HCT116 (cell line): ENCODE measurements around the gene SPTLC1. TPM values are rescaled to one million over a fixed set of nuclear protein-coding genes. Genes with fewer than 3 reads are reported as not detected.

ENCODE experiments used
- ATAC-seq: fragments of 200-7000 bp; cut with Tn5 transposase; 2 replicates; pipeline ENCODE4 v1.9.1; 2020; ENCODE audit warnings: mild to moderate bottlenecking, moderate library complexity
- BruUV-seq: library from RNA; stranded (reverse); fragments of 400-500 nt; replicated peaks from 2 replicates; lab custom pipeline; 2021; lab: Mats Ljungman, UMichigan
- CTCF ChIA-PET: fragments of 300-600 bp; sonication (Branson Sonifier 250); formaldehyde crosslinking; loops from one replicate; lab custom pipeline; 2021; ENCODE audit warnings: antibody characterized with exemption; lab: Charles Lee
- POLR2A ChIA-PET: fragments of 300-600, 350-600 bp; sonication (Branson Sonifier 250); formaldehyde crosslinking; loops from one replicate; lab custom pipeline; 2021; ENCODE audit warnings: antibody characterized with exemption; lab: Charles Lee
- RAD21 ChIA-PET, 2 experiments: fragments of 300-600 bp; sonication (Branson Sonifier 250); formaldehyde crosslinking; loops; one replicate each; lab custom pipeline; 2023; ENCODE audit warnings: low total read pairs in 2 of 2; ENCODE audit not compliant: uncharacterized antibody in 2 of 2, unreplicated experiment in 2 of 2, low non-redundant PET in 1 of 2; lab: Charles Lee
- DNase-seq: peaks from one replicate; pipeline ENCODE4 v3.0.0-alpha.2; 2010; ENCODE audit warnings: low read depth, low spot score
- H2AFZ ChIP-seq: fragments of 200-600 bp; shearing (Covaris generic), sonication (generic); 2 replicates; pipeline ENCODE4 v1.6.1; 2017; ENCODE audit warnings: low read depth, mixed run types, mixed read lengths, antibody characterized with exemption, low read length; ENCODE audit not compliant: poor library complexity, severe bottlenecking
- H3K27ac ChIP-seq: 2 replicates; pipeline ENCODE4 v1.5.1; 2012; ENCODE audit warnings: low read depth, low read length
- H3K27me3 ChIP-seq: fragments of 200-600 bp; sonication (generic); 2 replicates; pipeline ENCODE4 v1.6.1; 2016; ENCODE audit warnings: mixed run types, low read length, mixed read lengths; ENCODE audit not compliant: insufficient read depth
- H3K36me3 ChIP-seq, 2 experiments: fragments of 200-500 bp in 1 of 2; fragments of 200-600 bp in 1 of 2; sonication (Bioruptor generic) in 1 of 2; sonication (generic) in 1 of 2; 2 replicates each; pipeline versions ENCODE4 v1.5.1 to v1.6.1; 2014 to 2016; ENCODE audit warnings: low read length in 2 of 2, inconsistent platforms in 1 of 2, mixed read lengths in 1 of 2, mixed run types in 1 of 2; ENCODE audit not compliant: insufficient read depth in 2 of 2, control insufficient read depth in 1 of 2
- H3K4me1 ChIP-seq, 2 experiments: fragments of 200-600 bp in 1 of 2; sonication (generic) in 1 of 2; 2 replicates each; pipeline versions ENCODE4 v1.5.1 to v1.6.1; 2012 to 2017; ENCODE audit warnings: low read length in 2 of 2, inconsistent platforms in 1 of 2, mild to moderate bottlenecking in 1 of 2, mixed read lengths in 1 of 2, mixed run types in 1 of 2, moderate library complexity in 1 of 2; ENCODE audit not compliant: insufficient read depth in 2 of 2, control insufficient read depth in 1 of 2
- H3K4me2 ChIP-seq: fragments of 200-600 bp; sonication (generic); 2 replicates; pipeline ENCODE4 v1.6.1; 2017; ENCODE audit warnings: mixed run types, low read length, mixed read lengths
- H3K4me3 ChIP-seq, 2 experiments: fragments of 200-600 bp in 1 of 2; sonication (generic) in 1 of 2; replicated peaks in 1 of 2; 2 replicates each; pipeline ENCODE4 v1.5.1; 2011 to 2016; ENCODE audit warnings: low read length in 2 of 2, control low read depth in 1 of 2, low read depth in 1 of 2, mild to moderate bottlenecking in 1 of 2, mixed read lengths in 1 of 2, mixed run types in 1 of 2
- H3K79me2 ChIP-seq: fragments of 200-600 bp; sonication (generic); 2 replicates; pipeline ENCODE4 v1.6.1; 2017; ENCODE audit warnings: mild to moderate bottlenecking, mixed run types, low read length, moderate library complexity, mixed read lengths; ENCODE audit not compliant: insufficient read depth
- H3K9ac ChIP-seq: fragments of 200-600 bp; sonication (generic); 2 replicates; pipeline ENCODE4 v1.6.1; 2016; ENCODE audit warnings: low read length, mixed read lengths
- H3K9me2 ChIP-seq: fragments of 200-600 bp; sonication (generic), shearing (Covaris generic); 2 replicates; pipeline ENCODE4 v1.6.1; 2017; ENCODE audit warnings: mixed run types, mild to moderate bottlenecking, moderate library complexity; ENCODE audit not compliant: insufficient read depth
- H3K9me3 ChIP-seq, 2 experiments: fragments of 200-500 bp in 1 of 2; fragments of 200-600 bp in 1 of 2; sonication (Bioruptor generic) in 1 of 2; sonication (generic) in 1 of 2; 2 replicates each; pipeline ENCODE4 v1.6.1; 2014 to 2017; ENCODE audit warnings: low read length in 2 of 2, mixed read lengths in 2 of 2, inconsistent platforms in 1 of 2, low read depth in 1 of 2, mild to moderate bottlenecking in 1 of 2, mixed run types in 1 of 2, moderate library complexity in 1 of 2; ENCODE audit not compliant: control insufficient read depth in 1 of 2, insufficient read depth in 1 of 2
- H4K20me1 ChIP-seq: fragments of 200-600 bp; sonication (generic), shearing (Covaris generic); 2 replicates; pipeline ENCODE4 v1.6.1; 2017; ENCODE audit warnings: mixed run types, mild to moderate bottlenecking, moderate library complexity; ENCODE audit not compliant: insufficient read depth
- CEBPB ChIP-seq: IDR thresholded peaks from 2 replicates; pipeline ENCODE4 v1.6.1; 2012; ENCODE audit warnings: low read depth
- EGR1 ChIP-seq: IDR thresholded peaks from 2 replicates; pipeline ENCODE4 v1.6.1; 2012; ENCODE audit warnings: low read depth
- EZH2 ChIP-seq: fragments of 200-600 bp; sonication (generic); IDR thresholded peaks from 2 replicates; pipeline ENCODE4 v1.6.1; 2017; ENCODE audit warnings: antibody characterized with exemption, mixed run types
- EZH2phosphoT487 ChIP-seq: fragments of 200-600 bp; IDR thresholded peaks from 2 replicates; pipeline ENCODE4 v1.6.1; 2018; ENCODE audit warnings: antibody characterized with exemption, borderline replicate concordance
- FOSL1 ChIP-seq: IDR thresholded peaks from 2 replicates; pipeline ENCODE4 v1.6.1; 2012; ENCODE audit warnings: low read depth
- JUND ChIP-seq: IDR thresholded peaks from 2 replicates; pipeline ENCODE4 v1.6.1; 2012
- POLR2A ChIP-seq: IDR thresholded peaks from 2 replicates; pipeline ENCODE4 v1.7.0; 2011; ENCODE audit warnings: borderline replicate concordance; ENCODE audit not compliant: insufficient read depth, insufficient read length; ENCODE audit errors: extremely low read depth
- POLR2AphosphoS5 ChIP-seq: IDR thresholded peaks from 2 replicates; pipeline ENCODE4 v1.6.1; 2011; ENCODE audit warnings: mild to moderate bottlenecking, low read depth, low read length, moderate library complexity
- SIN3A ChIP-seq: IDR thresholded peaks from 2 replicates; pipeline ENCODE4 v1.6.1; 2012; ENCODE audit warnings: low read depth
- SP1 ChIP-seq: IDR thresholded peaks from 2 replicates; pipeline ENCODE4 v1.6.1; 2012; ENCODE audit warnings: low read depth
- SRF ChIP-seq: IDR thresholded peaks from 2 replicates; pipeline ENCODE4 v1.6.1; 2012; ENCODE audit warnings: low read depth
- ZFX ChIP-seq: fragments of 450-650 bp; IDR thresholded peaks from 2 replicates; pipeline ENCODE4 v1.6.1; 2017
- intact Hi-C: fragments of 100-400 bp; cut with micrococcal nuclease; formaldehyde crosslinking; loops from 2 replicates; pipeline ENCODE4 v1.10.0; 2022
- total RNA-seq: library from RNA; stranded (reverse); gene quantifications from one replicate; pipeline ENCODE4 v1.2.1, GENCODE V29; 2021; ENCODE audit not compliant: unreplicated experiment
- TF ChIP-seq, protein P1 (sequence below): IDR thresholded peaks from 2 replicates; pipeline ENCODE4 v1.6.1; 2012
- TF ChIP-seq, protein P2 (sequence below): IDR thresholded peaks from 2 replicates; pipeline ENCODE4 v1.6.1; 2012; ENCODE audit warnings: low read depth

Gene SPTLC1
- total RNA-seq, 1 experiment from 2014 or later = 81.7 TPM

DNA sequence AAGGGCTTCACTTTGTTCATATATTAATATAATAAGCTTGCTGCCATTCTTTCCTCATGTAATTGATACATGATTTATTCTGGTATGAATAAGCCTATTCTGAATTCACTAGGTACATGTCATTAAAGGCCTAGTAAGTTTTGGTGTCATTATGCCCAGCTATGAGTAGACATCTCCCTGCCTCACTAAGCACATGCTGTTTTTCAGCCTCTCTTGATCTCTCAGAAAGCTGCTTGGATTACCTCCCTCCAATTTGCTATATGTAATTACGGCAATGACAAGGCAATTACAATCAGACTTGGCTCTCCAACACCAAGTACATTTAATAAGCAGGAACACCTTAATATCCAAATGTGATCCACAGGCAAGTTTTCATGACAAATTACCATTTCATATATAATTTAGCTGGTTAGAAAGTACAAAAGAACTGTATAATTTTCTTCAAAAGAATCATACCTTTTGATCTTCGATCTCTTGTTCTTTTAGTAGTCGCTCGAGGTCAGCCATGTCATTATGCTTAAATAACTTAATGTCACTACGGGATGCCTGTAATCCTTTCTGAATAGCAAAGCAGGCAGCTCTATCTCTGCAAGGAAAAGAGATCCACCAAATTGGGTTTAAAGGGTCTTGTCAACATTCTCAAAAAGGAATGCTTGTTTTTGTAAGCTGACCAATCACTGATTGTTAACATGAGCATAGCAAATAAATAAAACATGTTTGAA, 56.3 kb downstream of the SPTLC1 start:
- H3K9me2 ChIP-seq = no peaks in the 10 kb centered on the region
- CTCF ChIA-PET = no interaction called here
- POLR2A ChIA-PET = no interaction called here
- no peak overlapping the region for H2AFZ ChIP-seq
- H3K4me1 ChIP-seq = no peaks in the 10 kb centered on the region
- H3K27ac ChIP-seq = no peak overlapping the region
- no TSS peak for BruUV-seq
- H3K79me2 ChIP-seq = peaks cover 48% of the 10 kb centered on the region
- no peak overlapping the region for H3K4me2 ChIP-seq
- no peak overlapping the region for H3K4me3 ChIP-seq
- H3K27me3 ChIP-seq = no peaks in the 10 kb centered on the region
- DNase-seq (no peak), ATAC-seq (no peak)
- H3K36me3 ChIP-seq = peaks cover 4 to 40% of the 10 kb centered on the region in 2 experiments
- RAD21 ChIA-PET = no interaction called here
- TF ChIP-seq, protein P1, sequence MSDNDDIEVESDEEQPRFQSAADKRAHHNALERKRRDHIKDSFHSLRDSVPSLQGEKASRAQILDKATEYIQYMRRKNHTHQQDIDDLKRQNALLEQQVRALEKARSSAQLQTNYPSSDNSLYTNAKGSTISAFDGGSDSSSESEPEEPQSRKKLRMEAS = no peak
- TF ChIP-seq POLR2A (no peak), JUND (no peak), SIN3A (no peak), SRF (no peak), EGR1 (no peak), ZFX (no peak), CEBPB (no peak), POLR2AphosphoS5 (no peak), FOSL1 (no peak), EZH2phosphoT487 (no peak), EZH2 (no peak)
- intact Hi-C loops = no loop called here
- 0 out of 4 replicates have a peak, but pooled peaks cover 0 to 4% of the 10 kb centered on the region in 2 experiments for H3K9me3 ChIP-seq
- H3K9ac ChIP-seq = no peak overlapping the region
- no peaks in the 10 kb centered on the region for H4K20me1 ChIP-seq

DNA sequence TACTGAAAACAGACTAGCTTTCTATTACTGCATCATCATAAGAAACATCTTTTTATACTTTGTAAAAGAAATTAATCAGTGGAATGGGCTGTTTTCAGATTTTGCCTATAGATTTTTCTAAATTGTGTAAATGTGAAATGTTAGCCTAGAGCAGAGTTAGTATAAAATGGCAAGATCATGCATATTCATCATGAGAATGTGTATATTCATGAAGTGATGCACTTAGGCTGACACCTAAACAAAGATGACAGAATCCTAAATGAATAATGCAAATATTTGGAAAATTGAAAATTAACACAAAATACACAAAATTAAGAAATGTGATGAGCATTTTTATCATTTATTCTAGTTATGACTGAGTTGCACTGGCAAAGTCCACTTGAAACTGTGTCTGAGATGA, 57.2 kb downstream of the SPTLC1 start:
- DNase-seq (no peak), ATAC-seq (no peak)
- Histone ChIP-seq H4K20me1 (no peaks in the 10 kb centered on the region), H3K9me2 (no peaks in the 10 kb centered on the region), H3K4me2 (no peak overlapping the region), H3K27ac (no peak overlapping the region), H3K9me3 (0 out of 4 replicates have a peak, but pooled peaks cover 0 to 4% of the 10 kb centered on the region in 2 experiments), H3K36me3 (peaks cover 4 to 37% of the 10 kb centered on the region in 2 experiments), H2AFZ (no peak overlapping the region)
- no TSS peak for BruUV-seq
- CTCF ChIA-PET = no interaction called here
- RAD21 ChIA-PET = no interaction called here
- TF ChIP-seq SP1 = no peak
- TF ChIP-seq EZH2 = no peak
- TF ChIP-seq, protein P2, sequence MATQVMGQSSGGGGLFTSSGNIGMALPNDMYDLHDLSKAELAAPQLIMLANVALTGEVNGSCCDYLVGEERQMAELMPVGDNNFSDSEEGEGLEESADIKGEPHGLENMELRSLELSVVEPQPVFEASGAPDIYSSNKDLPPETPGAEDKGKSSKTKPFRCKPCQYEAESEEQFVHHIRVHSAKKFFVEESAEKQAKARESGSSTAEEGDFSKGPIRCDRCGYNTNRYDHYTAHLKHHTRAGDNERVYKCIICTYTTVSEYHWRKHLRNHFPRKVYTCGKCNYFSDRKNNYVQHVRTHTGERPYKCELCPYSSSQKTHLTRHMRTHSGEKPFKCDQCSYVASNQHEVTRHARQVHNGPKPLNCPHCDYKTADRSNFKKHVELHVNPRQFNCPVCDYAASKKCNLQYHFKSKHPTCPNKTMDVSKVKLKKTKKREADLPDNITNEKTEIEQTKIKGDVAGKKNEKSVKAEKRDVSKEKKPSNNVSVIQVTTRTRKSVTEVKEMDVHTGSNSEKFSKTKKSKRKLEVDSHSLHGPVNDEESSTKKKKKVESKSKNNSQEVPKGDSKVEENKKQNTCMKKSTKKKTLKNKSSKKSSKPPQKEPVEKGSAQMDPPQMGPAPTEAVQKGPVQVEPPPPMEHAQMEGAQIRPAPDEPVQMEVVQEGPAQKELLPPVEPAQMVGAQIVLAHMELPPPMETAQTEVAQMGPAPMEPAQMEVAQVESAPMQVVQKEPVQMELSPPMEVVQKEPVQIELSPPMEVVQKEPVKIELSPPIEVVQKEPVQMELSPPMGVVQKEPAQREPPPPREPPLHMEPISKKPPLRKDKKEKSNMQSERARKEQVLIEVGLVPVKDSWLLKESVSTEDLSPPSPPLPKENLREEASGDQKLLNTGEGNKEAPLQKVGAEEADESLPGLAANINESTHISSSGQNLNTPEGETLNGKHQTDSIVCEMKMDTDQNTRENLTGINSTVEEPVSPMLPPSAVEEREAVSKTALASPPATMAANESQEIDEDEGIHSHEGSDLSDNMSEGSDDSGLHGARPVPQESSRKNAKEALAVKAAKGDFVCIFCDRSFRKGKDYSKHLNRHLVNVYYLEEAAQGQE = no peak
- TF ChIP-seq POLR2A = no peak
- no peak for TF ChIP-seq FOSL1
- TF ChIP-seq, all 23 proteins: peak for 0
- H3K4me1 ChIP-seq = no peaks in the 10 kb centered on the region
- H3K4me3 ChIP-seq = no peak overlapping the region
- intact Hi-C loops = no loop called here
- no peaks in the 10 kb centered on the region for H3K27me3 ChIP-seq
- H3K79me2 ChIP-seq = peaks cover 40% of the 10 kb centered on the region
- POLR2A ChIA-PET = no interaction called here
- no peak overlapping the region for H3K9ac ChIP-seq
